Measurements from ENCODE around the gene ELK4.

The ELK4 gene

GRCh38 chr1:205601205-205601604, 30.6 kb downstream of the ELK4 start:
- no peak for TF ChIP-seq EP300 (IDR thresholded peaks at IDR 0.05; ENCODE audit: borderline replicate concordance)

GRCh38 chr1:205600085-205600484, 31.7 kb downstream of the ELK4 start:
- TF ChIP-seq USF1 (IDR thresholded peaks at IDR 0.05) (no peak), TCF12 (IDR thresholded peaks at IDR 0.05; ENCODE audit: low read depth) (no peak), FOXM1 (IDR thresholded peaks at IDR 0.05; ENCODE audit: borderline replicate concordance, low read depth) (no peak), MAX (IDR thresholded peaks at IDR 0.05) (no peak), TAF1 (IDR thresholded peaks at IDR 0.05; ENCODE audit: low read depth) (no peak), NFIC (IDR thresholded peaks at IDR 0.05) (no peak), TEAD4 (IDR thresholded peaks at IDR 0.05) (no peak), EGR1 (IDR thresholded peaks at IDR 0.05) (no peak), YY1 (IDR thresholded peaks at IDR 0.05; ENCODE audit: low read depth) (no peak), RAD21 (IDR thresholded peaks at IDR 0.05; ENCODE audit: low read depth) (no peak), EP300 (IDR thresholded peaks at IDR 0.05; ENCODE audit: borderline replicate concordance) (no peak), ZBTB7A (IDR thresholded peaks at IDR 0.05; ENCODE audit: low read depth) (no peak), CEBPB (IDR thresholded peaks at IDR 0.05) (no peak), REST (IDR thresholded peaks at IDR 0.05; ENCODE audit: low read depth) (no peak), CREB1 (IDR thresholded peaks at IDR 0.05; ENCODE audit: low read depth) (no peak)

GRCh38 chr1:205599669-205600042, 32.2 kb downstream of the ELK4 start:
- TF ChIP-seq USF1 (IDR thresholded peaks at IDR 0.05), result no peak
- TF ChIP-seq ZBTB7A (IDR thresholded peaks at IDR 0.05; ENCODE audit: low read depth), result no peak
- TF ChIP-seq RAD21 (IDR thresholded peaks at IDR 0.05; ENCODE audit: low read depth), result no peak
- no peak for TF ChIP-seq FOXM1 (IDR thresholded peaks at IDR 0.05; ENCODE audit: borderline replicate concordance, low read depth)
- no peak for TF ChIP-seq TEAD4 (IDR thresholded peaks at IDR 0.05)
- TF ChIP-seq EGR1 (IDR thresholded peaks at IDR 0.05), result no peak
- TF ChIP-seq CEBPB (IDR thresholded peaks at IDR 0.05), result no peak
- TF ChIP-seq REST (IDR thresholded peaks at IDR 0.05; ENCODE audit: low read depth), result no peak
- TF ChIP-seq TCF12 (IDR thresholded peaks at IDR 0.05; ENCODE audit: low read depth), result no peak

GRCh38 chr1:205598841-205599668, 32.8 kb downstream of the ELK4 start:
- no peak for TF ChIP-seq YY1 (IDR thresholded peaks at IDR 0.05; ENCODE audit: low read depth)

- TF ChIP-seq TCF12 (IDR thresholded peaks at IDR 0.05; ENCODE audit: low read depth) (no peak), MAX (IDR thresholded peaks at IDR 0.05) (no peak), TAF1 (IDR thresholded peaks at IDR 0.05; ENCODE audit: low read depth) (no peak), CEBPB (IDR thresholded peaks at IDR 0.05) (no peak), NFIC (IDR thresholded peaks at IDR 0.05) (no peak), CREB1 (IDR thresholded peaks at IDR 0.05; ENCODE audit: low read depth) (no peak), FOXM1 (IDR thresholded peaks at IDR 0.05; ENCODE audit: borderline replicate concordance, low read depth) (no peak), EGR1 (IDR thresholded peaks at IDR 0.05) (no peak), YY1 (IDR thresholded peaks at IDR 0.05; ENCODE audit: low read depth) (no peak), REST (IDR thresholded peaks at IDR 0.05; ENCODE audit: low read depth) (no peak), ZBTB7A (IDR thresholded peaks at IDR 0.05; ENCODE audit: low read depth) (no peak), USF1 (IDR thresholded peaks at IDR 0.05) (no peak), EP300 (IDR thresholded peaks at IDR 0.05; ENCODE audit: borderline replicate concordance) (no peak), RAD21 (IDR thresholded peaks at IDR 0.05; ENCODE audit: low read depth) (no peak), TEAD4 (IDR thresholded peaks at IDR 0.05) (no peak)
Observed at GRCh38 chr1:205597691-205598314, 34.0 kb downstream of the ELK4 start.

Data from Ishikawa (cell line).